ENCODE data around the gene LSM12.

LSM12 gene

DNA sequence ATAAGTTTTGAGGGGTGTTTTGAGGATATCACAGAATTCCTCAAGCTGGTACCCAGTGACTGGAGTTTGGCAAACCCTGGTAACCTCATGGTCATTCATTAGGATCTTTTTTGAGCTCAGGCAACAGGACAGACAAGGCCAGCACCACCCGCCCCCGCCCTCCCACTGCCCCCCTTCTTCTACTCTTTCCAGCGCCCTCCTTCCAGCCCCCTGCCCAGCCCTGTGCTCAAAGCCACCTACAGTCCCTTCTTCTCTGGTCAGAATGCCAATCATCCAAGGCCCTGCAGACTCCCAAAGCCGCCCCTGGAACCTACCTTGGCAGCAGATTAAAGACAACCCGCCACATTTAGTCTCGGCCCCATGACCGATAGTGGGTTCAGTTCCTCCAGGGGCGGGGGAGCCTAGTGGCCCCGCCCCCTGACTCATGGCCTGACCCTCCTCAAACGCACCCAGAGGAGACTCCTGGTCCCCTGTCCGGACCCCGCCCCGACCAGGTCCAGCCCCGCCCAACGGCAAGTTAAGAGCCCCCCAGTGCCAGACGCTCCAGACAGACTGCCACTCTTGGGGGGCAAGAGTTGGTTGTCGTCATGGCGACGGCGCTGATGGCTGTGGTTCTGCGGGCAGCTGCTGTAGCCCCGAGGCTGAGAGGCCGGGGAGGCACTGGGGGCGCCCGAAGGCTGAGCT lies 62.3 kb downstream of the LSM12 start, which contains the start of gene NAGS:
Gene NAGS (plus strand): TSS at position 546 of the 684 bp plus-strand sequence. CDS start 42 bp downstream, at position 588.
- TF ChIP-seq, protein P1, sequence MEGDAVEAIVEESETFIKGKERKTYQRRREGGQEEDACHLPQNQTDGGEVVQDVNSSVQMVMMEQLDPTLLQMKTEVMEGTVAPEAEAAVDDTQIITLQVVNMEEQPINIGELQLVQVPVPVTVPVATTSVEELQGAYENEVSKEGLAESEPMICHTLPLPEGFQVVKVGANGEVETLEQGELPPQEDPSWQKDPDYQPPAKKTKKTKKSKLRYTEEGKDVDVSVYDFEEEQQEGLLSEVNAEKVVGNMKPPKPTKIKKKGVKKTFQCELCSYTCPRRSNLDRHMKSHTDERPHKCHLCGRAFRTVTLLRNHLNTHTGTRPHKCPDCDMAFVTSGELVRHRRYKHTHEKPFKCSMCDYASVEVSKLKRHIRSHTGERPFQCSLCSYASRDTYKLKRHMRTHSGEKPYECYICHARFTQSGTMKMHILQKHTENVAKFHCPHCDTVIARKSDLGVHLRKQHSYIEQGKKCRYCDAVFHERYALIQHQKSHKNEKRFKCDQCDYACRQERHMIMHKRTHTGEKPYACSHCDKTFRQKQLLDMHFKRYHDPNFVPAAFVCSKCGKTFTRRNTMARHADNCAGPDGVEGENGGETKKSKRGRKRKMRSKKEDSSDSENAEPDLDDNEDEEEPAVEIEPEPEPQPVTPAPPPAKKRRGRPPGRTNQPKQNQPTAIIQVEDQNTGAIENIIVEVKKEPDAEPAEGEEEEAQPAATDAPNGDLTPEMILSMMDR (IDR thresholded peaks at IDR 0.05; ENCODE audit: extremely low read depth, insufficient read depth, missing control alignments) = no peak
- in situ Hi-C loops (cut with MboI; ENCODE audit: low pct_unique_long_range_greater_than_20kb, low sequenced_read_pairs, unreplicated experiment) = no loop called here
- DNase-seq (ENCODE audit: low spot score) = no peak

DNA sequence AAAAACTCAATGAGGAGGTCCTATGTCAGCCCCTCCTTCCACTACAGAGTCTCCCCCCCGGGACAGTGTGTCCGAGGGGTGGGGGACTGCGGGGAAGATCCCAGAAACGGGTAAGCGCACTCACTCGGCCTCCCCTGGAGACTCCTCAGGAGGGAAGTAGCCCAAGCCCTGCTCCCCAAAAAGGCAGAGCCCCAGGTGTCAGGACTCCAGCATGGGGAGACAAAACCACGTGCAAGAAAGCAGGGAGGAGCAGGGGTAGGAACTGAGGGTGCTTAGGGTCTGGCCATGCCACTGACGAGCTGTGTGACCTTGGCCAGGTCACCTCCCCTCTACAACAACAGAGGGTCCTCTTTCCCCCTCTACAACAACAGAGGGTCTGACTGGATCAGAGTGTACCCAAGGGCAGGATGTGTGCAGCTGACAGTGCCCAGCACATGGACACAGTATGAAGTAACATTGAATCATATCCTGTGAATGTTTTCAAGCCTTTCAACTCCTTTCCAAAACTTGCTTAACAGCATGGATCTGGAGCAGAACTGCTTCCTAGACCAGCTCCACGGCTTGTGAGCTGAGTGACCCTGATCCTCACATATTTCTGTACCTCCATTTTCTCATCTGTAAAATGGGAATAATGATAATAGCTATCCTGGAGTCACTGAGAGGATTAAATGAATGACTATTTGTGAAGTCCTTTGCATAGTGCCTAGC lies 64.2 kb downstream of the LSM12 start:
- DNase-seq (ENCODE audit: low spot score) = no peak
- in situ Hi-C loops (cut with MboI; ENCODE audit: low pct_unique_long_range_greater_than_20kb, low sequenced_read_pairs, unreplicated experiment) = no loop called here
- TF ChIP-seq, protein P1 (IDR thresholded peaks at IDR 0.05; ENCODE audit: extremely low read depth, insufficient read depth, missing control alignments) = no peak

DNA sequence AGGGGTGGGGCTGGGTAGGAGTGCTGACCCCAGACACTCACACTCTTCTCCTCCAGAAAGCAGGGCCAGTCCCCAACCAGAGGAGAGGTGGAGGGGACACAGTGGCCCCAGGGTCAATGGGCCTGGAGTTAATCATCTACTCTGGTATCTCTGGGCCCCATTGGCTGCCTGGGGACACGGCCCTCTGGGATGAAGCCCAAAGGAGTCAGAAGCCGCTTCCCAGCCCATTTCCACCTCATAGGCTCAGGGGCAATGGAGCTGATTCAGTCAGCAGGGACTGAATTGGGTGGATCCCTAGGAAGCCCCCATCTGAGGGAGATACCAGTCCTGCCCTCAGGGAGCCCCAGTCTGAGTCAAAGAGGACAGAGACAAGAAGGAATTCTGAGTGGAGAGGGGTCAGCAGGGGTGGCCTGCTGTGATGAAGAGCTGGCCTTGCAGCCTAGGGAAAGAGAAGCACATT lies 65.0 kb downstream of the LSM12 start:
- in situ Hi-C loops (cut with MboI; ENCODE audit: low pct_unique_long_range_greater_than_20kb, low sequenced_read_pairs, unreplicated experiment) = no loop called here
- no peak for DNase-seq (ENCODE audit: low spot score)
- TF ChIP-seq, protein P1 (IDR thresholded peaks at IDR 0.05; ENCODE audit: extremely low read depth, insufficient read depth, missing control alignments) = no peak

DNA sequence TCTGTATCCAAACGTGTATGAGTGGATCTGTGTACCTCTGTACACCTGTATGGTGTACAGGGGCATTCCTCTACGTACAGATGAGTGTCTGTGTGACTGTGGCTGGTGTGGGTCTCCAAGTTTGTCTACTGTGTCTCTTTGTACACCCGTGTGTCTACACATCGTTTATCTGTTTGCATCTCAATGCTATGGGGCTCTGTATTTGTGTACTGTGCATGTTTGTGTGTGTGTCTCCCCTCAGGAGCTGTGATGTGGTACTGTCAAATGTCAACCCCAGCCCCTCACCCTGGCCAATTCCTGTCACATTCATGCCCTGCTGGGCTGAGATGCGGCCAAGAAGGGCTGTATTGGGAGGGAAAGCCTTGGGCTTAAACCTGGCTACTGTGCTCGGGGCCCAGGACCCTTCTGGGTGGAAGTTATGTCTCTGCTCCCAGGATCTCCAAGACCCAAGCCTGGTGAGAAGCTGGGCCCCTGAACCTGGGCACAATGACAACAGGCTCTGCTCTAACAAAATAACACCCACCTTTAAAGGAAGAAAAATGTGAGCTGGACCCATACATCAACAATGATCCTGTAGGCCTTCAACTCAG lies 65.5 kb downstream of the LSM12 start:
- in situ Hi-C loops (cut with MboI; ENCODE audit: low pct_unique_long_range_greater_than_20kb, low sequenced_read_pairs, unreplicated experiment) = no loop called here
- TF ChIP-seq, protein P1 (IDR thresholded peaks at IDR 0.05; ENCODE audit: extremely low read depth, insufficient read depth, missing control alignments) = no peak
- DNase-seq (ENCODE audit: low spot score) = no peak

DNA sequence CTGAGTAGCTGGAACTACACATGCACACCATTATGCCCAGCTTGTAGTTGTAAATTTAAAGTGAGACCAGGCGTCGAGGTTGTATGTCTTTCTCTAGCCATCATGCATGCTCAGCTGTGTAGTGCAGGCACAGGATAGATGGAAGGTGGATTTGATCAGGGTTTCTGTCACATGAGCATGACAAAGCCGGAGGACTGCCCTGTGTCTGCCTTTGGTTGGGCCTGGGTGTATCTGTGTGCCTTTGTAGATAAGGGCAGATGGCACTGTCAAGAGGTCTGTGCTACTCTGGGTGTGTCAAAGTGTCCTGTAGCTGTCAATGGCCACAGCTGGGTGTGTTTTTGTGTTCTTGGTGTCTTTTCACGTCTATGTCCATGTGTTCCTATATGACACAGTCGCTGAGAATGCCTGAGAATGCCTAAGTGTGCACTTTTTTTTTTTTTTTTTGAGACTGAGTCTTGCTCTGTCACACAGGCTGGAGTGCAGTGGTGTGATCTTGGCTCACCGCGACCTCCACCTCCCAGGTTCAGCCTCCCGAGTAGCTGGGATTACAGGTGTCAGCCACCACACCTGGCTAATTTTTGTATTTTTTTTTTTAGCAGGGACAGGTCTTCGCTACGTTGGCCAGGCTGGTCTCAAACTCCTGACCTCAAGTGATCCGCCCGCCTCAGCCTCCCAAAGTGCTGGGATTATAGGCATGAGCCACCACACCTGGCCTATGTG lies 66.2 kb downstream of the LSM12 start:
- DNase-seq (ENCODE audit: low spot score) = no peak
- in situ Hi-C loops (cut with MboI; ENCODE audit: low pct_unique_long_range_greater_than_20kb, low sequenced_read_pairs, unreplicated experiment) = no loop called here

More for the DNA sequence above, 66.2 kb downstream of the LSM12 start:
- TF ChIP-seq, protein P1 (IDR thresholded peaks at IDR 0.05; ENCODE audit: extremely low read depth, insufficient read depth, missing control alignments) = no peak

Measured in GM13977 (cell line).